Measurements from ENCODE around the gene APOBEC3H.
"Not testable (repeated sequence)": the region's sequence is repeated elsewhere in the genome, so short reads cannot be mapped to it uniquely, and the experiment has no call there.

DNA sequence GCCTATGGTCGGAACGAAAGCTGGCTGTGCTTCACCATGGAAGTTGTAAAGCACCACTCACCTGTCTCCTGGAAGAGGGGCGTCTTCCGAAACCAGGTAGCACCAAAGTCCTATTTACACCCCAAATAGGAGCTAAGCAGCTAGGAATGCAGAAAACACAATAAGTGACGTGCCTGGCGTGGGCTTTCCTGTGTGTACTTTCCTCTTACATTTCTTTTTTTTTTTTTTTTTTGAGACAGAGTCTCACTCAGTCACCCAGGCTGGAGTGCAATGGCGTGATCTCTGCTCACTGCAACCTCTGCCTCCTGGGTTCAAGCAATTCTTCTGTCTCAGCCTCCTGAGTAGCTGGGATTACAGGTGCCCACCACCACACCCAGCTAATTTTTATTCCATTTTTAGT is 47.6 kb upstream of the APOBEC3H start:
- TF ChIP-seq, protein P1, sequence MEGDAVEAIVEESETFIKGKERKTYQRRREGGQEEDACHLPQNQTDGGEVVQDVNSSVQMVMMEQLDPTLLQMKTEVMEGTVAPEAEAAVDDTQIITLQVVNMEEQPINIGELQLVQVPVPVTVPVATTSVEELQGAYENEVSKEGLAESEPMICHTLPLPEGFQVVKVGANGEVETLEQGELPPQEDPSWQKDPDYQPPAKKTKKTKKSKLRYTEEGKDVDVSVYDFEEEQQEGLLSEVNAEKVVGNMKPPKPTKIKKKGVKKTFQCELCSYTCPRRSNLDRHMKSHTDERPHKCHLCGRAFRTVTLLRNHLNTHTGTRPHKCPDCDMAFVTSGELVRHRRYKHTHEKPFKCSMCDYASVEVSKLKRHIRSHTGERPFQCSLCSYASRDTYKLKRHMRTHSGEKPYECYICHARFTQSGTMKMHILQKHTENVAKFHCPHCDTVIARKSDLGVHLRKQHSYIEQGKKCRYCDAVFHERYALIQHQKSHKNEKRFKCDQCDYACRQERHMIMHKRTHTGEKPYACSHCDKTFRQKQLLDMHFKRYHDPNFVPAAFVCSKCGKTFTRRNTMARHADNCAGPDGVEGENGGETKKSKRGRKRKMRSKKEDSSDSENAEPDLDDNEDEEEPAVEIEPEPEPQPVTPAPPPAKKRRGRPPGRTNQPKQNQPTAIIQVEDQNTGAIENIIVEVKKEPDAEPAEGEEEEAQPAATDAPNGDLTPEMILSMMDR (IDR thresholded peaks at IDR 0.05) = not testable (repeated sequence)
- not testable (repeated sequence) for TF ChIP-seq POLR2AphosphoS5 (IDR thresholded peaks at IDR 0.05; ENCODE audit: low read depth, low read length)

All from Panc1 (cell line).